ENCODE measurements around the gene CDK17.

DNA sequence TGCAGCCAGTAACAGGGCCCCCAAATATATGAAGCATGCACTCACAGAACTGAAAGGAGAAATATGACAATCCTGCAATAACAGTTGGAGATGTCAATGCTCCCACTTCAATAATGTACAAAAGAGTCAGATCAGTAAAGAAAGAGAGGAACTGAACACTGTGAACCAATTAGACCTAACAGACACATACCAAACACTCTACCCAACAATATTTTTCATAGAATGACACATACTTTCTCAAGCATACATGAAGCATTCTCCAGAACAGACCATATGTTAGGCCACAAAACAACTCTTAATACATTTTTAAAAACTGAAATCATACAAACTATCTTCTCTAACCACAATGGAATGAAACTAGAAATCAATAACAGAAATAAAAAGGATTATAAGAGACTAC lies 125.9 kb downstream of the CDK17 start:
- TF ChIP-seq CTCF (IDR thresholded peaks at IDR 0.05): no peak
- TF ChIP-seq TEAD4 (IDR thresholded peaks at IDR 0.05; ENCODE audit: borderline replicate concordance, insufficient read depth): no peak
- no peak for TF ChIP-seq POLR2AphosphoS5 (IDR thresholded peaks at IDR 0.05; ENCODE audit: low read depth, low read length)
- TF ChIP-seq NFIC (IDR thresholded peaks at IDR 0.05; ENCODE audit: borderline replicate concordance): no peak; the same call in 1 of the 2 replicates
- TF ChIP-seq TAF1 (IDR thresholded peaks at IDR 0.05; ENCODE audit: borderline replicate concordance, low read depth, low read length): no peak
- no peak for TF ChIP-seq USF2 (IDR thresholded peaks at IDR 0.05; ENCODE audit: borderline replicate concordance, low read depth, low read length)
- TF ChIP-seq EP300 (IDR thresholded peaks at IDR 0.05; ENCODE audit: borderline replicate concordance in 1 of 2, low read depth in 1 of 2, low read length in 1 of 2): no peak
- TF ChIP-seq IRF3 (IDR thresholded peaks at IDR 0.05; ENCODE audit: low read depth, low read length): no peak
- TF ChIP-seq RXRA (IDR thresholded peaks at IDR 0.05; ENCODE audit: borderline replicate concordance, low read depth): no peak
- no peak for TF ChIP-seq JUND (IDR thresholded peaks at IDR 0.05)
- TF ChIP-seq, protein P1, sequence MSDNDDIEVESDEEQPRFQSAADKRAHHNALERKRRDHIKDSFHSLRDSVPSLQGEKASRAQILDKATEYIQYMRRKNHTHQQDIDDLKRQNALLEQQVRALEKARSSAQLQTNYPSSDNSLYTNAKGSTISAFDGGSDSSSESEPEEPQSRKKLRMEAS (IDR thresholded peaks at IDR 0.05; ENCODE audit: low read depth): no peak
